ENCODE data around the gene TEAD3.

Gene TEAD3

GRCh38 chr6:35481226-35481625 lies 15.7 kb downstream of the TEAD3 start:
- H3K9me3 ChIP-seq (replicated peaks; ENCODE audit: insufficient read depth, low read length) = no peaks in the 10 kb centered on the region
- H3K4me2 ChIP-seq (ENCODE audit: low read depth, low read length) = no peak overlapping the region
- H4K20me1 ChIP-seq (ENCODE audit: insufficient read depth, low read length) = no peaks in the 10 kb centered on the region
- H3K9me2 ChIP-seq (replicated peaks; ENCODE audit: insufficient read depth, low read length) = no peaks in the 10 kb centered on the region
- no peak overlapping the region for H2AFZ ChIP-seq (ENCODE audit: low read length)
- H3K4me3 ChIP-seq (ENCODE audit: low read length) = no peak overlapping the region
- H3K27ac ChIP-seq (ENCODE audit: low read length) = no peak overlapping the region
- no peak overlapping the region for H3K9ac ChIP-seq (ENCODE audit: low read length)
- H3F3A ChIP-seq (ENCODE audit: insufficient read depth, low read length) = no peaks in the 10 kb centered on the region
- DNase-seq = no peak
- no peaks in the 10 kb centered on the region for H3K4me1 ChIP-seq (ENCODE audit: low read length)
- H3K79me2 ChIP-seq (ENCODE audit: low read length) = no peaks in the 10 kb centered on the region
- H3K36me3 ChIP-seq (replicated peaks; ENCODE audit: insufficient read depth, low read length) = no peaks in the 10 kb centered on the region
- H3K27me3 ChIP-seq (replicated peaks; ENCODE audit: insufficient read depth, low read length) = no peaks in the 10 kb centered on the region
- TF ChIP-seq EZH2 (optimal IDR thresholded peaks at IDR 0.05; ENCODE audit: low read depth, low read length) (no peak), CTCF (IDR thresholded peaks at IDR 0.05; ENCODE audit: low read length) (no peak), EZH2phosphoT487 (IDR thresholded peaks at IDR 0.05; ENCODE audit: low read length) (no peak)

- no peak overlapping the region for H3K27ac ChIP-seq (ENCODE audit: low read length)
- no peak overlapping the region for H3K4me2 ChIP-seq (ENCODE audit: low read depth, low read length)
- no peak for TF ChIP-seq EZH2 (optimal IDR thresholded peaks at IDR 0.05; ENCODE audit: low read depth, low read length)
- H3F3A ChIP-seq (ENCODE audit: insufficient read depth, low read length) = no peaks in the 10 kb centered on the region; the same call in 1 of the 2 replicates
- no peak for DNase-seq
- no peak overlapping the region for H3K9ac ChIP-seq (ENCODE audit: low read length)
- H3K27me3 ChIP-seq (replicated peaks; ENCODE audit: insufficient read depth, low read length) = no peaks in the 10 kb centered on the region
- no peaks in the 10 kb centered on the region for H3K9me3 ChIP-seq (replicated peaks; ENCODE audit: insufficient read depth, low read length)
- no peak overlapping the region for H3K4me3 ChIP-seq (ENCODE audit: low read length)
- no peaks in the 10 kb centered on the region for H3K9me2 ChIP-seq (replicated peaks; ENCODE audit: insufficient read depth, low read length)
- H3K36me3 ChIP-seq (replicated peaks; ENCODE audit: insufficient read depth, low read length) = no peaks in the 10 kb centered on the region
- no peaks in the 10 kb centered on the region for H3K4me1 ChIP-seq (ENCODE audit: low read length)
- no peaks in the 10 kb centered on the region for H3K79me2 ChIP-seq (ENCODE audit: low read length)
- H4K20me1 ChIP-seq (ENCODE audit: insufficient read depth, low read length) = no peaks in the 10 kb centered on the region
- H2AFZ ChIP-seq (ENCODE audit: low read length) = no peak overlapping the region
These were observed 16.7 kb downstream of the TEAD3 start for GRCh38 chr6:35480176-35480575.

GRCh38 chr6:35478259-35478658 lies 18.6 kb downstream of the TEAD3 start:
- no peak overlapping the region for H2AFZ ChIP-seq (ENCODE audit: low read length)
- TF ChIP-seq EZH2 (optimal IDR thresholded peaks at IDR 0.05; ENCODE audit: low read depth, low read length) = no peak
- no peak for TF ChIP-seq CTCF (IDR thresholded peaks at IDR 0.05; ENCODE audit: low read length)
- TF ChIP-seq EZH2phosphoT487 (IDR thresholded peaks at IDR 0.05; ENCODE audit: low read length) = no peak
- H3K9ac ChIP-seq (ENCODE audit: low read length) = no peak overlapping the region
- H3K4me1 ChIP-seq (ENCODE audit: low read length) = no peaks in the 10 kb centered on the region
- peaks cover 2% of the 10 kb centered on the region; the same call in 1 of the 2 replicates for H4K20me1 ChIP-seq (ENCODE audit: insufficient read depth, low read length)
- H3K9me3 ChIP-seq (replicated peaks; ENCODE audit: insufficient read depth, low read length) = no peaks in the 10 kb centered on the region
- no peak overlapping the region for H3K4me2 ChIP-seq (ENCODE audit: low read depth, low read length)
- H3K27me3 ChIP-seq (replicated peaks; ENCODE audit: insufficient read depth, low read length) = no peaks in the 10 kb centered on the region
- peaks cover 11% of the 10 kb centered on the region for H3F3A ChIP-seq (ENCODE audit: insufficient read depth, low read length)
- no peaks in the 10 kb centered on the region for H3K79me2 ChIP-seq (ENCODE audit: low read length)
- no peak overlapping the region for H3K4me3 ChIP-seq (ENCODE audit: low read length)
- DNase-seq = no peak
- no peaks in the 10 kb centered on the region for H3K9me2 ChIP-seq (replicated peaks; ENCODE audit: insufficient read depth, low read length)
- H3K27ac ChIP-seq (ENCODE audit: low read length) = no peak overlapping the region
- no peaks in the 10 kb centered on the region for H3K36me3 ChIP-seq (replicated peaks; ENCODE audit: insufficient read depth, low read length)

- H3K4me3 ChIP-seq (ENCODE audit: low read length) = no peak overlapping the region
- DNase-seq = no peak
- no peak overlapping the region for H3K27ac ChIP-seq (ENCODE audit: low read length)
- peaks cover 4% of the 10 kb centered on the region; the same call in 1 of the 2 replicates for H4K20me1 ChIP-seq (ENCODE audit: insufficient read depth, low read length)
- no peaks in the 10 kb centered on the region for H3K27me3 ChIP-seq (replicated peaks; ENCODE audit: insufficient read depth, low read length)
- H3F3A ChIP-seq (ENCODE audit: insufficient read depth, low read length) = peaks cover 15% of the 10 kb centered on the region
- H3K9ac ChIP-seq (ENCODE audit: low read length) = no peak overlapping the region
- no peaks in the 10 kb centered on the region for H3K36me3 ChIP-seq (replicated peaks; ENCODE audit: insufficient read depth, low read length)
- no peaks in the 10 kb centered on the region for H3K4me1 ChIP-seq (ENCODE audit: low read length)
- no peak for TF ChIP-seq CTCF (IDR thresholded peaks at IDR 0.05; ENCODE audit: low read length)
- TF ChIP-seq EZH2 (optimal IDR thresholded peaks at IDR 0.05; ENCODE audit: low read depth, low read length) = no peak
- no peaks in the 10 kb centered on the region for H3K9me3 ChIP-seq (replicated peaks; ENCODE audit: insufficient read depth, low read length)
- no peaks in the 10 kb centered on the region for H3K9me2 ChIP-seq (replicated peaks; ENCODE audit: insufficient read depth, low read length)
- H3K79me2 ChIP-seq (ENCODE audit: low read length) = no peaks in the 10 kb centered on the region
- no peak overlapping the region for H3K4me2 ChIP-seq (ENCODE audit: low read depth, low read length)
- no peak overlapping the region for H2AFZ ChIP-seq (ENCODE audit: low read length)
These were observed 19.2 kb downstream of the TEAD3 start for GRCh38 chr6:35477551-35478179.

All from MM.1S (cell line).